HL-60 (cell line): ENCODE measurements around the gene ID1.
"Not testable (repeated sequence)": the region's sequence is repeated elsewhere in the genome, so short reads cannot be mapped to it uniquely, and the experiment has no call there.

Experiments
- DNase-seq, 2 experiments: peaks; one replicate each; pipeline ENCODE4 v3.0.0-alpha.2; 2010 to 2020; ENCODE audit warnings: low read depth in 1 of 2, low spot score in 1 of 2
- H3K27ac ChIP-seq: fragments of 250-450 bp; sonication (Bioruptor Pico); replicated peaks from 2 replicates; pipeline ENCODE4 v1.5.1; 2020; ENCODE audit warnings: mild to moderate bottlenecking, moderate library complexity
- H3K27me3 ChIP-seq: fragments of 250-450 bp; sonication (Bioruptor Pico); 2 replicates; pipeline ENCODE4 v1.5.1; 2021; ENCODE audit warnings: mild to moderate bottlenecking, moderate library complexity; ENCODE audit not compliant: insufficient read depth, poor library complexity, severe bottlenecking
- H3K4me3 ChIP-seq: replicated peaks from 2 replicates; pipeline ENCODE4 v1.5.1; 2011; ENCODE audit warnings: mild to moderate bottlenecking, control low read depth, low read length; ENCODE audit not compliant: insufficient read depth
- CTCF ChIP-seq: IDR thresholded peaks from one replicate; pipeline ENCODE4 v1.5.1; 2011; ENCODE audit warnings: low read length, control low read depth, inconsistent platforms; ENCODE audit not compliant: insufficient read depth
- GABPA ChIP-seq: IDR thresholded peaks from 2 replicates; pipeline ENCODE4 v1.6.1; 2012; ENCODE audit warnings: low read depth
- POLR2AphosphoS5 ChIP-seq: IDR thresholded peaks from 2 replicates; pipeline ENCODE4 v1.6.1; 2012; ENCODE audit warnings: low read depth
- SPI1 ChIP-seq: IDR thresholded peaks from 2 replicates; pipeline ENCODE4 v1.6.1; 2012; ENCODE audit warnings: low read depth, mild to moderate bottlenecking, borderline replicate concordance
- TF ChIP-seq, protein P1 (sequence below): IDR thresholded peaks from 2 replicates; pipeline ENCODE4 v1.6.1; 2012; ENCODE audit warnings: low read depth; ENCODE audit not compliant: insufficient replicate concordance

Gene ID1

GRCh38 chr20:31608251-31608945, 3.3 kb downstream of the ID1 start:
- Histone ChIP-seq H3K27me3 (peaks cover 4% of the 10 kb centered on the region), H3K4me3 (peak overlapping the region; percentile 16), H3K27ac (no peak overlapping the region)
- TF ChIP-seq CTCF (no peak), POLR2AphosphoS5 (no peak), GABPA (no peak)
- TF ChIP-seq, protein P1, sequence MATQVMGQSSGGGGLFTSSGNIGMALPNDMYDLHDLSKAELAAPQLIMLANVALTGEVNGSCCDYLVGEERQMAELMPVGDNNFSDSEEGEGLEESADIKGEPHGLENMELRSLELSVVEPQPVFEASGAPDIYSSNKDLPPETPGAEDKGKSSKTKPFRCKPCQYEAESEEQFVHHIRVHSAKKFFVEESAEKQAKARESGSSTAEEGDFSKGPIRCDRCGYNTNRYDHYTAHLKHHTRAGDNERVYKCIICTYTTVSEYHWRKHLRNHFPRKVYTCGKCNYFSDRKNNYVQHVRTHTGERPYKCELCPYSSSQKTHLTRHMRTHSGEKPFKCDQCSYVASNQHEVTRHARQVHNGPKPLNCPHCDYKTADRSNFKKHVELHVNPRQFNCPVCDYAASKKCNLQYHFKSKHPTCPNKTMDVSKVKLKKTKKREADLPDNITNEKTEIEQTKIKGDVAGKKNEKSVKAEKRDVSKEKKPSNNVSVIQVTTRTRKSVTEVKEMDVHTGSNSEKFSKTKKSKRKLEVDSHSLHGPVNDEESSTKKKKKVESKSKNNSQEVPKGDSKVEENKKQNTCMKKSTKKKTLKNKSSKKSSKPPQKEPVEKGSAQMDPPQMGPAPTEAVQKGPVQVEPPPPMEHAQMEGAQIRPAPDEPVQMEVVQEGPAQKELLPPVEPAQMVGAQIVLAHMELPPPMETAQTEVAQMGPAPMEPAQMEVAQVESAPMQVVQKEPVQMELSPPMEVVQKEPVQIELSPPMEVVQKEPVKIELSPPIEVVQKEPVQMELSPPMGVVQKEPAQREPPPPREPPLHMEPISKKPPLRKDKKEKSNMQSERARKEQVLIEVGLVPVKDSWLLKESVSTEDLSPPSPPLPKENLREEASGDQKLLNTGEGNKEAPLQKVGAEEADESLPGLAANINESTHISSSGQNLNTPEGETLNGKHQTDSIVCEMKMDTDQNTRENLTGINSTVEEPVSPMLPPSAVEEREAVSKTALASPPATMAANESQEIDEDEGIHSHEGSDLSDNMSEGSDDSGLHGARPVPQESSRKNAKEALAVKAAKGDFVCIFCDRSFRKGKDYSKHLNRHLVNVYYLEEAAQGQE: no peak
- DNase-seq: peak in 1 of 2 experiments; percentile 61

GRCh38 chr20:31612271-31612640, 7.2 kb downstream of the ID1 start:
- DNase-seq: peak in 1 of 2 experiments; percentile 26
- H3K27me3 ChIP-seq, H3K4me3 ChIP-seq: not testable (repeated sequence)
- peak overlapping the region; percentile 82; the same call in 1 of the 2 replicates for H3K27ac ChIP-seq

- Histone ChIP-seq H3K4me3 (no peak overlapping the region), H3K27ac (no peak overlapping the region), H3K27me3 (no peaks in the 10 kb centered on the region)
- TF ChIP-seq CTCF (no peak), SPI1 (no peak), POLR2AphosphoS5 (no peak)
- DNase-seq: no peak
Measured at GRCh38 chr20:31615416-31615815, 10.3 kb downstream of the ID1 start.

GRCh38 chr20:31617432-31618104, 12.5 kb downstream of the ID1 start:
- Histone ChIP-seq H3K27me3 (no peaks in the 10 kb centered on the region), H3K27ac (peak overlapping the region; percentile 79), H3K4me3 (no peak overlapping the region)
- DNase-seq: peak in 1 of 2 experiments; percentile 88
- TF ChIP-seq SPI1 (peak; percentile 96), POLR2AphosphoS5 (0 out of 2 replicates have a peak, but pooled peaks have one; percentile 18), GABPA (0 out of 2 replicates have a peak, but pooled peaks have one; percentile 11), CTCF (no peak)
- TF ChIP-seq, protein P1: no peak
